Kidney (tissue), 14 donors: ENCODE measurements around the gene C15orf40. TPM values are rescaled to one million over a fixed set of nuclear protein-coding genes. Genes with fewer than 3 reads are reported as not detected.
"Not testable (repeated sequence)": the region's sequence is repeated elsewhere in the genome, so short reads cannot be mapped to it uniquely, and the experiment has no call there.

Source experiments
- DNase-seq, 5 donors: peaks; one replicate each; pipeline ENCODE4 v3.0.0-alpha.2; 2013 to 2020
- FAIRE-seq: peaks from 2 replicates; lab custom pipeline; 2012; peaks lifted over from hg19 to GRCh38; lab: Jason Lieb, UNC
- H3K27ac ChIP-seq, 2 donors: one replicate each; pipeline ENCODE4 v1.7.0; 2013; ENCODE audit warnings: low read depth in 2 of 2, low read length in 2 of 2, inconsistent platforms in 1 of 2
- H3K27me3 ChIP-seq: one replicate; pipeline ENCODE4 v1.7.1; 2013; ENCODE audit warnings: low read length, inconsistent platforms; ENCODE audit not compliant: control insufficient read depth, insufficient read depth
- H3K36me3 ChIP-seq, 3 donors: one replicate each; pipeline versions ENCODE4 v1.7.0 to v1.7.1; 2013; ENCODE audit warnings: low read length in 3 of 3, control low read depth in 1 of 3, inconsistent platforms in 1 of 3; ENCODE audit not compliant: insufficient read depth in 3 of 3, control insufficient read depth in 2 of 3
- H3K4me1 ChIP-seq, 3 donors: one replicate each; pipeline versions ENCODE4 v1.7.0 to v1.7.1; 2013; ENCODE audit warnings: low read length in 3 of 3, inconsistent platforms in 1 of 3, low read depth in 1 of 3; ENCODE audit not compliant: control insufficient read depth in 2 of 3, insufficient read depth in 2 of 3
- H3K4me3 ChIP-seq, 3 donors: one replicate each; pipeline versions ENCODE4 v1.7.0 to v1.8.1; 2013; ENCODE audit warnings: low read length in 3 of 3, control low read depth in 1 of 3, inconsistent platforms in 1 of 3
- H3K9ac ChIP-seq, 3 donors: one replicate each; pipeline versions ENCODE4 v1.7.0 to v1.7.1; 2013; ENCODE audit warnings: low read length in 3 of 3, control low read depth in 1 of 3, inconsistent platforms in 1 of 3
- H3K9me3 ChIP-seq, 3 donors: one replicate each; pipeline versions ENCODE4 v1.7.0 to v1.7.1; 2013; ENCODE audit warnings: low read length in 3 of 3, control low read depth in 1 of 3, inconsistent platforms in 1 of 3; ENCODE audit not compliant: control insufficient read depth in 2 of 3, insufficient read depth in 1 of 3
- intact Hi-C: fragments of 100-400 bp; cut with DNase I; formaldehyde crosslinking; loops from one replicate; pipeline ENCODE4 v1.11.1; 2022
- polyA plus RNA-seq: library from polyadenylated mRNA; stranded (reverse); fragments of 350-450 nt; fragmentation: Illumina TruSeq; extraction: RNeasy Lipid Tissue Mini Kit (QIAGEN cat#74804); gene quantifications from one replicate; pipeline ENCODE4 v1.2.3, GENCODE V29; 2014; ENCODE audit warnings: low read depth, low replicate concordance; ENCODE audit not compliant: insufficient read depth
- total RNA-seq: library from RNA; stranded (reverse); fragmentation: NEBNext Ultra II Directional; extraction: Animal tissue kit (Norgen Biotek cat#: 25700); gene quantifications from one replicate; pipeline ENCODE4 v1.2.1, GENCODE V29; 2021
- TF ChIP-seq, protein P1 (sequence below): IDR thresholded peaks from 3 replicates; pipeline ENCODE4 v1.5.1; 2012; ENCODE audit warnings: mild to moderate bottlenecking, moderate library complexity, borderline replicate concordance; ENCODE audit not compliant: insufficient read depth; ENCODE audit errors: extremely low read depth
- donor health status: control.
- donor health status: control.
- donor health status: control.
- donor health status: control.
- donor health status: control.
- donor health status: DM: yes; HTN: yes; CAD: no.
- donor health status: Normal renal cell carcinoma (clear cell type).

C15orf40 gene
- total and polyA plus RNA-seq, 2 donors from 2014 or later, result 20.5 to 44.1 TPM

- no peak overlapping the region for H3K27ac ChIP-seq
- peaks cover 4 to 21% (median 8%) of the 10 kb centered on the region in 3 donors for H3K36me3 ChIP-seq
- no peaks in the 10 kb centered on the region for H3K27me3 ChIP-seq
- intact Hi-C loops, result no loop called here
- peak overlapping the region in 1 of 3 donors; percentile 91 for H3K4me3 ChIP-seq
- TF ChIP-seq, protein P1, sequence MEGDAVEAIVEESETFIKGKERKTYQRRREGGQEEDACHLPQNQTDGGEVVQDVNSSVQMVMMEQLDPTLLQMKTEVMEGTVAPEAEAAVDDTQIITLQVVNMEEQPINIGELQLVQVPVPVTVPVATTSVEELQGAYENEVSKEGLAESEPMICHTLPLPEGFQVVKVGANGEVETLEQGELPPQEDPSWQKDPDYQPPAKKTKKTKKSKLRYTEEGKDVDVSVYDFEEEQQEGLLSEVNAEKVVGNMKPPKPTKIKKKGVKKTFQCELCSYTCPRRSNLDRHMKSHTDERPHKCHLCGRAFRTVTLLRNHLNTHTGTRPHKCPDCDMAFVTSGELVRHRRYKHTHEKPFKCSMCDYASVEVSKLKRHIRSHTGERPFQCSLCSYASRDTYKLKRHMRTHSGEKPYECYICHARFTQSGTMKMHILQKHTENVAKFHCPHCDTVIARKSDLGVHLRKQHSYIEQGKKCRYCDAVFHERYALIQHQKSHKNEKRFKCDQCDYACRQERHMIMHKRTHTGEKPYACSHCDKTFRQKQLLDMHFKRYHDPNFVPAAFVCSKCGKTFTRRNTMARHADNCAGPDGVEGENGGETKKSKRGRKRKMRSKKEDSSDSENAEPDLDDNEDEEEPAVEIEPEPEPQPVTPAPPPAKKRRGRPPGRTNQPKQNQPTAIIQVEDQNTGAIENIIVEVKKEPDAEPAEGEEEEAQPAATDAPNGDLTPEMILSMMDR, result no peak
- DNase-seq (no peak), FAIRE-seq (no peak)
- H3K9ac ChIP-seq, result no peak overlapping the region
- H3K4me1 ChIP-seq, result peaks cover 5 to 19% (median 16%) of the 10 kb centered on the region in 3 donors
- no peaks in the 10 kb centered on the region for H3K9me3 ChIP-seq
These were observed 1.2 kb upstream of the C15orf40 start for GRCh38 chr15:83012636-83013035.

GRCh38 chr15:83012076-83012426 lies 612 bp upstream of the C15orf40 start:
- H3K4me3 ChIP-seq, result peak overlapping the region; percentile 59 to 99 (median 91)
- peak in 1 of 5 donors; percentile 45 for DNase-seq

DNA sequence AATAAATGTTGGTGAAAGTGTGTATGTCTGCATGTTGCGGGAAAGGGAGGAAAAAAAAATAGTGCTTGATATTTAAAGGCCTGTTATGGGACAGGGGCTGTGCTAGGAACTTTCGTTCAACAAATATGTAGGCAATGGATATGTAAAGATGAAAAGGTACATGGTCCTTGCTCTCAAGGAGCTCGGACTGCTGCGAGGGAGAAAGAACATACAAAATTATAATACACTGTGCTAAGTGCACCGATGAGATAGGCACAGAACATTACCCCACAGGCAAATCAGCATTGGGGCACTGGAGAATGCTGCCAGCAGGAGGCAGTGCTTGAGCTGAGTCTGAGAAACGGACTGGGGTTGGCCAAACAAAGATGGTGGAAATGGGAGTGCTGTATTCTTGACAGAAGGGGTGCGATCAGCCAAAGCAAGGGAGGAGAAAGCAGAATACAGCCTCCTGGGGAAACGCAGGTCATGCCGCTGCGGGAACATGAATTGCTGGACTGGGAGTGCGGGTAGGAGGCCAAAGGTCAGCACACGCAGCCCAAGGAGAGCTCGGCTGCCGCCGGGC lies 649 bp downstream of the C15orf40 start:
- peaks cover 4 to 21% (median 10%) of the 10 kb centered on the region in 3 donors for H3K36me3 ChIP-seq
- TF ChIP-seq, protein P1, result peak; percentile 64
- intact Hi-C loops, result no loop called here
- FAIRE-seq (no peak), DNase-seq (peak; percentile 71 to 90 (median 86))
- peak overlapping the region; percentile 74 to 76 for H3K27ac ChIP-seq
- H3K9me3 ChIP-seq, result no peaks in the 10 kb centered on the region
- H3K4me3 ChIP-seq, result peak overlapping the region; percentile 91 to 100 (median 99)
- H3K27me3 ChIP-seq, result no peaks in the 10 kb centered on the region
- H3K9ac ChIP-seq, result peak overlapping the region; percentile 79 to 96 (median 79)
- H3K4me1 ChIP-seq, result peaks cover 5 to 19% (median 16%) of the 10 kb centered on the region in 3 donors

More at GRCh38 chr15:83012076-83012426, 612 bp upstream of the C15orf40 start:
- H3K27ac ChIP-seq, result peak overlapping the region; percentile 16 to 76
- H3K9me3 ChIP-seq, result no peaks in the 10 kb centered on the region
- no peak for FAIRE-seq
- peak overlapping the region; percentile 4 to 79 (median 26) for H3K9ac ChIP-seq
- intact Hi-C loops, result no loop called here
- TF ChIP-seq, protein P1, result no peak
- H3K27me3 ChIP-seq, result no peaks in the 10 kb centered on the region
- peaks cover 4 to 20% (median 8%) of the 10 kb centered on the region in 3 donors for H3K36me3 ChIP-seq
- H3K4me1 ChIP-seq, result peaks cover 5 to 19% (median 16%) of the 10 kb centered on the region in 3 donors

- FAIRE-seq, H3K9me3 ChIP-seq, H3K27me3 ChIP-seq, H3K4me1 ChIP-seq, H3K4me3 ChIP-seq, H3K36me3 ChIP-seq, intact Hi-C loops, DNase-seq, H3K27ac ChIP-seq: not testable (repeated sequence)
- H3K9ac ChIP-seq, result peak overlapping the region in 1 of 3 donors; percentile 47
These were observed 10.8 kb downstream of the C15orf40 start for GRCh38 chr15:83000672-83001031.
